ENCODE data around the gene WRNIP1.

Gene WRNIP1

DNA sequence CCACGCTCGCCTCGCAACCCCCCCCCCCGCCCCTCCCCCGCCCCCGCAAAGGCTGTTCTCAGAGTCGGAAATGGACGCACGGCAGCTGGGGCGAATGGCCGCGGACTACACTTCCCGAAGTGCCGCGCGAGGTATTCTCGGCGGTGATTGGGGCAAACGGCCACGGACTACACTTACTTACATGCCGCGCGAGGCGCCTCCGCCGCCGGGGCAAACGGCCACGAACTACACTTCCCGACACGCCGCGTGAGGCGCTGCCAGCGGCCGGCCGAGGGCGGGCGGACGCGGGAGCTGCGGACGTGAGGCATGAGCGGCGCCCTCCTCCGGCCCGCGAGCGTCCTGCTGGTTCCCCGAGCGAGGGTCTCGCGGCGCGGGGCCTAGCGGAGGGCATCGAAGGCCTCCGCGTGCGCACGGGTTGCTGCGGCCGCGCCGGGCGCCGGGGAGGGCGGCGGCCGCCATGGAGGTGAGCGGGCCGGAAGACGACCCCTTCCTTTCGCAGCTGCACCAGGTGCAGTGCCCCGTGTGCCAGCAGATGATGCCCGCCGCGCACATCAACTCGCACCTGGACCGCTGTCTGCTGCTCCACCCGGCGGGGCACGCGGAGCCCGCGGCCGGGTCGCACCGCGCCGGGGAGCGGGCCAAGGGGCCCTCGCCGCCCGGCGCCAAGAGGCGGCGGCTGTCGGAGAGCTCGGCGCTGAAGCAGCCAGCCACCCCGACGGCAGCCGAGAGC, at the start of gene WRNIP1:
TSS of gene WRNIP1 (plus strand) at position 228 of the 730 bp plus-strand sequence. CDS start at position 458, 230 bp downstream.
- Histone ChIP-seq H3K9me3 (ENCODE audit: insufficient read depth, low read depth, low read length) (no peaks in the 10 kb centered on the region), H3F3A (ENCODE audit: low read depth) (0 out of 2 replicates have a peak, but pooled peaks cover 3% of the 10 kb centered on the region), H3K79me2 (ENCODE audit: insufficient read depth, low read length) (peaks cover 48% of the 10 kb centered on the region), H4K20me1 (ENCODE audit: insufficient read depth, low read length, poor library complexity, severe bottlenecking) (peaks cover 42% of the 10 kb centered on the region), H3K9ac (ENCODE audit: low read depth, low read length, poor library complexity, severe bottlenecking) (peak within 1 kb of the TSS; percentile 81), H3K4me2 (ENCODE audit: low read depth, low read length, poor library complexity, severe bottlenecking) (peak within 1 kb of the TSS; percentile 84), H3K36me3 (ENCODE audit: insufficient read depth, low read length) (no peaks in the 10 kb centered on the region), H3K27me3 (ENCODE audit: insufficient read depth, low read length, poor library complexity, severe bottlenecking) (no peaks in the 10 kb centered on the region), H3K9me2 (replicated peaks; ENCODE audit: low read depth, low read length) (no peaks in the 10 kb centered on the region), H2AFZ (ENCODE audit: low read length) (peak within 1 kb of the TSS; percentile 83), H3K4me1 (ENCODE audit: insufficient read depth, low read length, poor library complexity, severe bottlenecking) (peaks cover 49% of the 10 kb centered on the region), H3K4me3 (ENCODE audit: low read length, poor library complexity, severe bottlenecking) (peak within 1 kb of the TSS; percentile 98)
- no peak for TF ChIP-seq EZH2phosphoT487 (IDR thresholded peaks at IDR 0.05; ENCODE audit: borderline replicate concordance)
- TF ChIP-seq, protein P1, sequence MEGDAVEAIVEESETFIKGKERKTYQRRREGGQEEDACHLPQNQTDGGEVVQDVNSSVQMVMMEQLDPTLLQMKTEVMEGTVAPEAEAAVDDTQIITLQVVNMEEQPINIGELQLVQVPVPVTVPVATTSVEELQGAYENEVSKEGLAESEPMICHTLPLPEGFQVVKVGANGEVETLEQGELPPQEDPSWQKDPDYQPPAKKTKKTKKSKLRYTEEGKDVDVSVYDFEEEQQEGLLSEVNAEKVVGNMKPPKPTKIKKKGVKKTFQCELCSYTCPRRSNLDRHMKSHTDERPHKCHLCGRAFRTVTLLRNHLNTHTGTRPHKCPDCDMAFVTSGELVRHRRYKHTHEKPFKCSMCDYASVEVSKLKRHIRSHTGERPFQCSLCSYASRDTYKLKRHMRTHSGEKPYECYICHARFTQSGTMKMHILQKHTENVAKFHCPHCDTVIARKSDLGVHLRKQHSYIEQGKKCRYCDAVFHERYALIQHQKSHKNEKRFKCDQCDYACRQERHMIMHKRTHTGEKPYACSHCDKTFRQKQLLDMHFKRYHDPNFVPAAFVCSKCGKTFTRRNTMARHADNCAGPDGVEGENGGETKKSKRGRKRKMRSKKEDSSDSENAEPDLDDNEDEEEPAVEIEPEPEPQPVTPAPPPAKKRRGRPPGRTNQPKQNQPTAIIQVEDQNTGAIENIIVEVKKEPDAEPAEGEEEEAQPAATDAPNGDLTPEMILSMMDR (conservative IDR thresholded peaks at IDR 0.05; ENCODE audit: low read length): peak; percentile 59

DNA sequence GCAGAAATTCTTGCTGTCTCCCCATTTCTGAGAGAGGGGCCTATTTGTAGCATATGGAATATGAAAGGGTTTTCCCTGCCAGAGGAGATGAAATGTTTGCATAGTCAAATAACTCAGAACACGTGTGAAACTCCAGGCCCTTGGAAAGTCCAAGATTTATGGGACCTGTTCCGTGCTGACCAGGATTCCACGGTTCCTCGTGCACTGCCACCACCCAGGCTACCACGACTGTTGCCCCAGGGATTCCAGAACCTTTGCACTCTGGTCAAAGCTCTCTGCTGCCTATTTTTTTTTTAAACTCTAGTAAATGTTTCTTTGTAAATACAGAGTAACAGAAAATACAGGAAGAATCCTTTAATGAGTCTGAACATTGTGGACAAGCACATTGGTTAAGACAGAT, 49.5 kb upstream of the WRNIP1 start:
- Histone ChIP-seq H3K4me3 (ENCODE audit: low read length, poor library complexity, severe bottlenecking) (no peak overlapping the region), H3K79me2 (ENCODE audit: insufficient read depth, low read length) (no peaks in the 10 kb centered on the region), H4K20me1 (ENCODE audit: insufficient read depth, low read length, poor library complexity, severe bottlenecking) (no peaks in the 10 kb centered on the region), H3K9ac (ENCODE audit: low read depth, low read length, poor library complexity, severe bottlenecking) (no peak overlapping the region), H2AFZ (ENCODE audit: low read length) (no peak overlapping the region), H3K9me3 (ENCODE audit: insufficient read depth, low read depth, low read length) (no peaks in the 10 kb centered on the region), H3K4me2 (ENCODE audit: low read depth, low read length, poor library complexity, severe bottlenecking) (no peak overlapping the region), H3K36me3 (ENCODE audit: insufficient read depth, low read length) (no peaks in the 10 kb centered on the region), H3K9me2 (replicated peaks; ENCODE audit: low read depth, low read length) (no peaks in the 10 kb centered on the region), H3F3A (ENCODE audit: low read depth) (no peaks in the 10 kb centered on the region), H3K4me1 (ENCODE audit: insufficient read depth, low read length, poor library complexity, severe bottlenecking) (peaks cover 14% of the 10 kb centered on the region), H3K27me3 (ENCODE audit: insufficient read depth, low read length, poor library complexity, severe bottlenecking) (no peaks in the 10 kb centered on the region)
- TF ChIP-seq EZH2phosphoT487 (IDR thresholded peaks at IDR 0.05; ENCODE audit: borderline replicate concordance): no peak
- TF ChIP-seq, protein P1 (conservative IDR thresholded peaks at IDR 0.05; ENCODE audit: low read length): no peak

DNA sequence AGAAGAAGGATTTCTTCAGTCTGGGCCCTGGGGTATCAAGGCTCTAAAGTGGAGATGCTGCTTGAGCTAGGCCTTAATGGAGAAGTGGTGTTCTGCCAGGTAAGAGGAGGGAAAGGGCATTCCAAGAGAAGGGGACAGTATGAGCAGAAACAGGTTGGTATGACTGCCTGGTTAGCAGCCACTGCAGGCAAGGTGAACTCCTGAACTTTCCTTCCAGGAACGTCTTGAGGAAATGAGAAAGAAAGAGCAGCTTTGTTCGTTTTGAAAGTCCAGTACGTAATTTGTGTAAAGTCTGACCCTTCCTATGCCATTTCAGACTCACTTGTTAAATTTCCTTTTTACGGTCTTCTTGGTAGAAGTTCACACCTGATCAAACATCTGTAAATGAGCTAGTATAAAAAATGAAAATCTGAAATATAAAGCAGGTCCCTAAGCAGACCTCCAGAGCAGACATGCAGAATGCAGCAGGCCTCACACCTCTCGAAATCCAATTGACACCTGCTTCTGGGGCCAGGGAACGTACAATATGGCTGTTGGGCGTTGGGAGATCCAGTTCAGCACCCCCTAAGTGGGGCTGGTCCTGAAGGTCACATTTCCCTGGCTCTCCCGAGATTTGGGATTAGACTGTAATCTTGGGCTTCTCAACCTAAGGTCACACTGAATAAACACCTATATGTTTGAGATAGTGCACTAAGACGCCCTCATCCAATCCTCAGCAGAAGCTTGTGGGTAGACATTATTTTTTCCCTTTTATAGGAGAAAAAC, 48.1 kb upstream of the WRNIP1 start:
- TF ChIP-seq EZH2phosphoT487 (IDR thresholded peaks at IDR 0.05; ENCODE audit: borderline replicate concordance): no peak
- TF ChIP-seq, protein P1 (conservative IDR thresholded peaks at IDR 0.05; ENCODE audit: low read length): no peak
- H3K4me2 ChIP-seq (ENCODE audit: low read depth, low read length, poor library complexity, severe bottlenecking): no peak overlapping the region
- no peaks in the 10 kb centered on the region for H3K36me3 ChIP-seq (ENCODE audit: insufficient read depth, low read length)
- no peak overlapping the region for H3K9ac ChIP-seq (ENCODE audit: low read depth, low read length, poor library complexity, severe bottlenecking)
- H3K27me3 ChIP-seq (ENCODE audit: insufficient read depth, low read length, poor library complexity, severe bottlenecking): no peaks in the 10 kb centered on the region
- no peaks in the 10 kb centered on the region for H3K9me2 ChIP-seq (replicated peaks; ENCODE audit: low read depth, low read length)
- H3K4me1 ChIP-seq (ENCODE audit: insufficient read depth, low read length, poor library complexity, severe bottlenecking): peaks cover 14% of the 10 kb centered on the region
- no peaks in the 10 kb centered on the region for H3K79me2 ChIP-seq (ENCODE audit: insufficient read depth, low read length)
- no peak overlapping the region for H2AFZ ChIP-seq (ENCODE audit: low read length)
- no peaks in the 10 kb centered on the region for H4K20me1 ChIP-seq (ENCODE audit: insufficient read depth, low read length, poor library complexity, severe bottlenecking)
- H3K4me3 ChIP-seq (ENCODE audit: low read length, poor library complexity, severe bottlenecking): no peak overlapping the region
- H3K9me3 ChIP-seq (ENCODE audit: insufficient read depth, low read depth, low read length): peaks cover 3% of the 10 kb centered on the region; the same call in 1 of the 2 replicates
- H3F3A ChIP-seq (ENCODE audit: low read depth): peaks cover 3% of the 10 kb centered on the region; the same call in 1 of the 2 replicates
